ENCODE data around the gene MYOF.
A peak's percentile ranks its signal among the peaks of the same experiment; 100 is the strongest.
"Not testable (repeated sequence)": the region's sequence is repeated elsewhere in the genome, so short reads cannot be mapped to it uniquely, and the experiment has no call there.

MYOF gene

GRCh38 chr10:93476756-93477155, 5.4 kb downstream of the MYOF start:
- DNase-seq (ENCODE audit: low read depth in 2 of 2): no peak

GRCh38 chr10:93475871-93476270, 6.3 kb downstream of the MYOF start:
- DNase-seq (ENCODE audit: low read depth in 2 of 2): no peak

GRCh38 chr10:93475227-93475626, 6.9 kb downstream of the MYOF start:
- DNase-seq (ENCODE audit: low read depth in 2 of 2): no peak

GRCh38 chr10:93473804-93474472, 8.2 kb downstream of the MYOF start:
- DNase-seq (ENCODE audit: low read depth in 2 of 2): no peak

- no peak for DNase-seq (ENCODE audit: low read depth in 2 of 2)
Measured at GRCh38 chr10:93473161-93473560, 9.0 kb downstream of the MYOF start.

- peak; percentile 92 to 94 for DNase-seq (ENCODE audit: low read depth in 2 of 2)
Measured at GRCh38 chr10:93471110-93471651, 11.0 kb downstream of the MYOF start.

GRCh38 chr10:93469454-93469853, 12.7 kb downstream of the MYOF start:
- no peak for DNase-seq (ENCODE audit: low read depth in 2 of 2)

GRCh38 chr10:93468461-93469213, 13.5 kb downstream of the MYOF start:
- peak; percentile 83 to 86 for DNase-seq (ENCODE audit: low read depth in 2 of 2)

GRCh38 chr10:93467635-93468034, 14.5 kb downstream of the MYOF start:
- not testable (repeated sequence) for DNase-seq (ENCODE audit: low read depth in 2 of 2)

- no peak for DNase-seq (ENCODE audit: low read depth in 2 of 2)
Measured at GRCh38 chr10:93465806-93466675, 16.1 kb downstream of the MYOF start.

- DNase-seq (ENCODE audit: low read depth in 2 of 2): no peak
Measured at GRCh38 chr10:93464776-93465388, 17.3 kb downstream of the MYOF start.

- DNase-seq (ENCODE audit: low read depth in 2 of 2): peak; percentile 65 to 66
Measured at GRCh38 chr10:93463723-93464476, 18.2 kb downstream of the MYOF start.

- no peak for DNase-seq (ENCODE audit: low read depth in 2 of 2)
Measured at GRCh38 chr10:93462881-93463280, 19.3 kb downstream of the MYOF start.

GRCh38 chr10:93462371-93462770, 19.8 kb downstream of the MYOF start:
- DNase-seq (ENCODE audit: low read depth in 2 of 2): no peak

- DNase-seq (ENCODE audit: low read depth in 2 of 2): no peak
Measured at GRCh38 chr10:93461807-93462178, 20.3 kb downstream of the MYOF start.

- DNase-seq (ENCODE audit: low read depth in 2 of 2): no peak
Measured at GRCh38 chr10:93461109-93461806, 20.9 kb downstream of the MYOF start.

GRCh38 chr10:93459466-93459865, 22.7 kb downstream of the MYOF start:
- no peak for DNase-seq (ENCODE audit: low read depth in 2 of 2)

GRCh38 chr10:93458821-93459257, 23.3 kb downstream of the MYOF start:
- DNase-seq (ENCODE audit: low read depth in 2 of 2): peak; percentile 99

- DNase-seq (ENCODE audit: low read depth in 2 of 2): no peak
Measured at GRCh38 chr10:93457511-93457910, 24.6 kb downstream of the MYOF start.

- DNase-seq (ENCODE audit: low read depth in 2 of 2): no peak
Measured at GRCh38 chr10:93456480-93456879, 25.7 kb downstream of the MYOF start.
